SW 1271 (cell line): ENCODE data around the gene MLF2.
"Not testable (repeated sequence)": the region's sequence is repeated elsewhere in the genome, so short reads cannot be mapped to it uniquely, and the experiment has no call there.

Experiments used
- DNase-seq, 2 experiments: peaks; one replicate each; lab custom pipeline; 2025; lab: John Stamatoyannopoulos, UW

MLF2 gene

DNA sequence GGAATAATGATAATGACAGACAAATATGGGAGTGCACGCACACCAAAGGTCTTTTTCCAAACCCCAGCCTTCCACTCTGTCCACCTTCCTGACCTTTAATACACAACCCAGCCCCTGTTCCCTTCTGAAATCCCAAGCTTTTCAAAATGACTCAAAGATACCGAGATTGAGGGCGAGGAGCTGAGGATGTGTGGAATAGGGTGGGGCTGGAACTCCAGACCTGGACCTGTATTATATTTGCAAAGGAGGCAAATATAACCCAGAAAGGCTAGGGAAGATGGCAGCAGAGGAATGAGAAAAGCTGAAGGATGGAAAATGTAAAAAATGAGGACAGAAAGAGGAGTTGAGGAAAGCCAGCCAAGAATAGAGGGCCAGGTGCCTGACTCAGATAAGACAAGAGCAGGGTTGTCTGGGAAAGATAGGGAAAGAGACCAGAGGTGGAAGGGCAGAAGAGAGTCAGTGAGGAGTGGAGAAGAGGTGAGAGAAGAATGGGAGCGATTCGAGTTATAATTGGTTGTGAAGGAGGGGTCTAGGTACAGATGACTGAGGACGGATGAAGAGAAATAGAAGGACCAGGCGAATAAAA is 12.2 kb upstream of the MLF2 start:
- DNase-seq, result no peak

DNA sequence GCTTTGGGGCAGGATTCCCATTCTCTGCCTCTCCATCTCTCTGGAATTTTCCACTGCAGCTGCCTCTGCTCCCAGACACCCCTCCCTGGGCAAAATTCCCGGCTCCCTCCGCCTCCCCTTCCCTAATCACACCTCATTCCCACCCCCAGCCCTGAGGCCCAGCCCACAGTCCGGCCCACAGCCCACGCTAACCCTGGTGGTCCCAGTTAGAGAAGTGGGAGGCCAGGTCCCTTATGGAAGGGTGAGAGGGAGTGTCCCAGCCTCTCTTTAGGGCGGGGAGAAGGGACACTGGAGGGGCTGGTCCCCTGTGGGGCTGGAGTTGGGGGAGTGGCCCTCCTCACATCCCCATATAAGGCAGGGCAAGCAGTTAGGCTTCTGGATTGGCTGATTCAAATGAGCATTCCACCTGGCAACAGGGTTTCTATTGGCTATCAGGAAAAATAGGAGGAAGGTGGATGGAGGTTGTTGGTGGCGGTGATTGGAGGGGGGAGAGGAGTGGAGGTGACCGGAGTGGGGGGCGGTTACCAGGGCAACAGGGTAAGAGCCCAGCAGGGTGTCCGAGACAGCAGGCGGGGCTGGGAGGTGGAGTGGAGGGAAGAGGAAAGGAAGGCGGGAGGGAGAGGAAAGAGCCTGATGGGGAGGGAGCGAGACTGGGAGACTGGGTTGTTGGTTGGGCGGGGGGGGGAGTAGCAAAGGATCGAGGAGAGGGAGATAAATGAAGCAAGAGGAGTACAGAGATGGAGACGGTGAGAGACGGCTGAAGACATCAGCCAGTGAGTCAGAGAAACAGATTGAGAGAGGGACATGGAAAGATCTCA is 11.3 kb upstream of the MLF2 start:
- peak; percentile 100 for DNase-seq

DNA sequence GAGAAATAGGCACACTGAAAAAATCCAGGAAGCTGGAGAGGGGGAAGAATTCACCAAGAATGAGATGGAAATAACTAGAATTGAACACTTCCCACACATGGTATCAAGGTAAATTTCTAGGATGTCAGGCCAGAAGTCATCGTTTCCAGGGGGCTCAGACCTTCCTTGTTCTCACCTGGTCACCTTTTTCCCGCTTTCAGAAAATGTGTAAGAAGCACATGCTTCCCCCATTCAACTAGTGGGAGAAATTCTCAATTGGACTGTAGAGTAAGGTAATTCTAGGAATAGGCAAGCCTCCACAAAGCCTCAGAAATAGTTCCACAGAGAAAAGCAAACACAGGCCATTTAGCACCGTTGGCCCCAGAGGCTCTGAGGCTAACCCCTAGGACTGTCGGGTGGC is 10.4 kb upstream of the MLF2 start:
- DNase-seq, result no peak

DNA sequence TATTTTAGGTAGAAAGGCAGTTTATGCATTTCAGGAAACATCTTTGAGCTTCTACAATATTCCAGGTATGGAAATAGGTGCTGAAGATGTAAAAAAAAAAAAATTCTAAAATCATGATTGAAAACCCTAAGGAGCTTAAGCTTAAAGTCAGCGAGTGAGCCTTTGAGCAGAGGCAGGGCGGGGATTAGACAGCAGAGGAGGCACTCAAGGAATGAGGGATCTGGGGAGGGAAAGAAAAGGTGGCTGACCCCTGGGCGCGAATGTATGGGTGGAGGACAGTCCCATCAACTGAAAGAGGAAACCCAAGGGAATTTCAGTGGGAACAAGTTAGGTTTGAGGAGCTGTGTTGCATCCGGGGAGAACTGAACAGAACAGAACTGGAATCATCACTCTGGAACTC is 6.8 kb upstream of the MLF2 start:
- no peak for DNase-seq

DNA sequence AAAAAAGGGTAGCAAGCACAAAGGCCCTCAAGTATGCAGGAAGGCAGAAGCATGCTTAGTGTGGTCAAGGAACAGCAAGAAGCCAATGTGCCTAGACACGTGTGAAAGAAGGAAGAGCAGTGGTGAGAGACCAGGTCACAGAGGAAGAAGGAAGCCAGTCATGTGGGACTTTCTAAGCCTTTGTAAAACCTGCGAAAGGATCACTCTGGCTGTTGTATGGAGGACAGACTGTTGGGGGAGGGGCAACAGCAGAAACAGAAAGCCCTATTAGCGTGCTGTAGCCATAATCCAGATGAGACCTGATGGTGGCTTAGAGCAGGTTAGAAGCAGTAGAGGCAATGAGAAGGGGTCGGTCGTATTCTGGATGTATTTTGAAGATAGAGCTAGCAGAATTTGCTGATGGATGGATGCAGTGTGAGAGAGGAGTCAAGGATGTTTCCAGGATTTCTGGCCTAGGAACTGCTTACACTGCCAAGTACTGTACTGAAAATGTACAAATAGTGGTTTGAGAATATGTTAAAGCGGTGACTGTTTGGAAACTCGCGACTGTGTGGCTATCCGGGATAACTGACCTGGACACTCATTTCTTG is 5.7 kb upstream of the MLF2 start:
- DNase-seq, result no peak

DNA sequence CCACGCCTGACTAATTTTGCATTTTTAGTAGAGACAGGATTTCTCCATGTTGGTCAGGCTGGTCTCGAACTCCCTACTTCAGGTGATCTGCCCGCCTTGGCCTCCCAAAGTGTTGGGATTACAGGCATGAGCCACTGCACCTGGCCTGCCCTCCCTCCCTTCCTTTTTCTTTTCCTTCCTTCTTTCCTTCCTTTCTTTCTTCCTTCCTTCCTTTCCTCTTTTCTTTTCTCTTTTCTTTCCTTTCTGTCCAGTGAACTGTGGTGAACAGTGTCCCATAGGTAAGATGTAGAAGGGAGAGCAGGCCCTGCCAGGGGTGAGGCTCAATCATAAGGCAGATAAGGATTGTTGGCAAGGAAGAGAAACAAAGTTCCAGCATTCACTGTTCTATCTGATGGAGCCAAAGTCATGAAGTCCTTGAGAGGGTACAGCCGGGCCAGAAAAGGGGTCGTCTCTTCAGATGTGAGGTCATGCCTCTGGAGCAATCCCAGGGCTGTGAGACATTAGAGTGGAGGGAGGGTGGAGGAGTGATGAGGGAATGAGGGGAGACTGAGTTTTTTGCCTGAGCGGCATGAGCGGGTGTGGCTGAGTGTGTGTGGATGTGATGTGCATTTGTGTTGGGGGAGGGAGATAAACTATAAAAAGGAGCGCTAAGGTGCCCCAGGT is 4.2 kb upstream of the MLF2 start:
- DNase-seq, result no peak

DNA sequence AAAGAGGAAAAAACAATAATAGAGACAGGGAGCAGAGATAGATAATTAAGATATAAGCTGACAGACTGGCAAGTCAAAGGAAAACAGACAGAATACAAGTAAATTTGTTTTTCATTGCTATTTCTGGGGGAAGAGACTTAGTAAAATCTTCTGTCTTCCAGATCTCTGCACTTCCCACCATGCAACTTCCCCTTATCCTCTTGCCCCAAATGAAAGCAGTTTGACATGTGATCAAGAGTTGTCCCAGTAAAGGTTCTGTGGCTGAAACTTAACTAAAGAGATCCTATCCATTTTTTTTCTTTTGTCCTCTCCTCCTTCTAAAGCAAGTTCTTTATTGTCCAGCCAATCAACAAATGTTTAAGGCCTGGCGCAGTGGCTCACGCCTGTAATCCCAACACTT is 1.5 kb upstream of the MLF2 start:
- no peak for DNase-seq

DNA sequence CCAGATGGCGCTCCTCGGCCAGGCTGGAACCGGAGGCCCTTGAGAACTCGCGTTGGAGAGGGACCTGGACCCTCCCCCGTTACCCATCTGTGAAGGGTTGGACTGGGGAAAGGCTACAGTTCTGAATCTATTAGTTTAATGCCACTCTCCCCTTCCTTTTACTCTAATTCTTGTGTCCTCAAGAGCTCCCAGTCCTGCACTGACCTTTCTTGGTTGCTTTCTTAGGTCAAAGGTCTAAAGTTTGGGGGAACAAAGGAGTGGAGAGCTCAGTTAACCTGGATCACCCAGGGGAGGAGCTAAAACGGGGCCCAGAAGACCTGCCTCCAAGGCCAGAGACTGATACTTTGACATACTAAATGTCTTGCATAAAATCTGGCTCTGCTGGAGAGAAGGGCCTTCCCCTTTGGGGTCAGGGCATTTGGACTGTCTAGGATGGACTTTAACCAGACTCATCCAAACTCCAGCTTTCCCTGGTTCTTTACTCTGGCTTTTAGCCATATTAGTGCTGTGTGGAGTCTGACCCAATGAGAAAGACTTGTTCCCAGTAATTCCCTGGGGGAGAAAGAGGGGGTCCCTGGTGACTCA is 923 bp upstream of the MLF2 start:
- DNase-seq, result no peak

DNA sequence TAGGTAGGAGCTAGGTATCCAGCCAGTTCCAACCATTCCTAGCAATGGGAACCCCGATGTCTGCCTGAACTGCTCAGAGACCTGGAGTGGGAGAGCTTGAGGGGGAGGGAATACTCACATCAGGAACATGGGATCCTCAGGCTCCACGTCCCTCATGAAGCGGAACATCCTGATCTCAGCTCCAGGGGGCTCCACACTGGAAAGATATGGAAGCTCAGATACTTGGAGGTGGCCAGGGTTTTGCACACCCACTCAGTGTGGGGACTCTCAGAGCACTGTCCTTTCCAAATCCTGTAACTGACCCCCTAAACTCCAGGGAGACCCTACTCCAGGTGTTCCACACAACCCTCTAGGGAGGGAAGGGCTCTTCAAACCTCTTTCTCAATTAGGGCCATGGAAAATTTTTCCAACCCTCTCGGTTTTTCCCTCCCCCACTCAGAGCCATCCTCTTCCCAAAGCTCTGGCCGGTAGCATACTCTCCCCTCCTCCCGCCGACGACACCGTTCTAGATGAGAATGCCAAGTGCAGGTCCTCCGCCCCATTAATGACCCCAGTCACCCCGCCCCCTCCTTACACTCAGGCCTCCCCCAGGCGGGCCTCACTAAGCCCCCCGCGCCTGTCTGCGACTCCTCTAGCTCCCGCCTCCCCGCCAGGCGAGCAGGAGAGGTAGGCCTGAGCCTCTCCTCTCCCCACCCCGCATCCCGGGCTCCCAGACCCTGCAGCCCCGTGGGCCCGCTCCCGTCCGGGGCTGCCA is 597 bp downstream of the MLF2 start:
- peak; percentile 38 to 71 for DNase-seq

DNA sequence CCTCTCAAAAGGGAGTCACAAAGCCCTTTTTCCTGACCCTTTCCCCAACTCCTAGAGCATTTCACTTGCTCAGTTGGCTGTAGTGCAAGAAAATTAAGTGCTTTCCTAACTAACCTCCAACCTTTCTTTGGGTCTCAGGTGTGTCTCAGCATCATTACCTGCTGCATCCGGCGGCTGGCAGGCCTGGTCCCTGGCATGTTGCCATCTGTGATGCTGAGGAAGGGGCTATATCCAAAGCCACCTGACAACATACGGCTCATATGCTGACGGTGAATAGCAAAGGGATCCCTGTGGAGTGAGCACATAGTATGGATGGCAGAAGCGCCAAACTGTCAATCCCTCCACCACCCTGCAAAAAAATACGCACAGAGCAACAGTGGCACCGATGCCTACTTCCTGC is 1.2 kb downstream of the MLF2 start:
- DNase-seq, result no peak

DNA sequence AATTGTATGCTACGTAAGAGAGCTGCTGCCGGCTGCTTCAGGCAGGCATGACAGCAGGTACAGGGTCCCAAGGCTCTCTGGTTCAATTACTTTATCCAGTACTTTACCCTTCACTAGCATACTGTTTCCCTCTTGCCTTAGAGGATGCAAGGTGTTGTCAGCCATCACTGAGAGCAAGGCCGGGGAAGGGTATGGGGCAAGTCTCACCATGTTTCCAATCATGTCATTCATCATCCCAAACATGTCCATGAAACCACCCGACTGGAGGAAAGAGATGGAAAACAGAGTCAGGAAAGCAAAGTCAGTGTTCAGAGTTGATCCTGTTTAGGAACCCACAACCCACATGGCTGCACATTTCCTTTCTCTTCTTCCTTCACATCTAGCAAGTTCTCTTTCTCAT is 2.4 kb downstream of the MLF2 start:
- DNase-seq, result no peak

DNA sequence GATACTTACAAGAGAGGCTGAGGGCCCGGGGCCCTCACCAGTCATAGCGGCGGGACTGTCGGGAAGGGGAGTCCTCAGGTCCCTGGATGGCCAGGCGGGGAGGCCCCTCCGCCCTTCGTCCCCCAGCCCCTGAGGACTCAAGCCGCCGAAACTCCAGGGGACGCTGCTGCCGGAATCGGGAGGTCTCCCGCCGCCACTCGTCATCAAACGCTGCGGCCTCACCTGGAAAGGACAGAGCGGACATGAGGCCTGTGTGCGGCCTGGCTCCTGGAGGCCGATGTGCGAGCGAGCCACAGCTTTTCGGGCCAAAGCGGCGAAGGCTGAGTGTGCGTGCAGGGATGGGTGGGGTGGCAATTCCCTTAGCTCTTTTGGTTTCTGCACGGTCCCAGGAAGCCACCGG is 4.2 kb downstream of the MLF2 start:
- DNase-seq, result no peak

DNA sequence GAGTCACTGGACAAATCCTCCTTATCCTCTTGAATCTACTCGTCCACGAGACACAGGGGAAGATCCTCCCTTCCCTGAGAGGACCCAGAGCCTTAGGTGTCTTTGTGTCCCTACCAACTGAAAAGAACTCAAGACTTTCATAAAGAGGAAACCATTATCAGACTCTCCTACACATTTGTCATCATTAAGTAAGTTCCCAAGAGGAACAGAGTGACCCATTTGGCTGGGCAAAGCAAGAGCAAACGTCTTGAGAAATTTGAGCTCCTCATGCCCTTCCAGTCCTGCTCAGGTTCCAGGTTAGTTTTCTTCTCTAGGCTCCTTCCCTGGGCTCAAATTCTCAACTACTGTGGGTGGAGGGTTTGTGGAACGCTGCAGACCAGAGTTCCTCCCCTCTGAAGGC is 5.7 kb downstream of the MLF2 start:
- DNase-seq, result no peak

DNA sequence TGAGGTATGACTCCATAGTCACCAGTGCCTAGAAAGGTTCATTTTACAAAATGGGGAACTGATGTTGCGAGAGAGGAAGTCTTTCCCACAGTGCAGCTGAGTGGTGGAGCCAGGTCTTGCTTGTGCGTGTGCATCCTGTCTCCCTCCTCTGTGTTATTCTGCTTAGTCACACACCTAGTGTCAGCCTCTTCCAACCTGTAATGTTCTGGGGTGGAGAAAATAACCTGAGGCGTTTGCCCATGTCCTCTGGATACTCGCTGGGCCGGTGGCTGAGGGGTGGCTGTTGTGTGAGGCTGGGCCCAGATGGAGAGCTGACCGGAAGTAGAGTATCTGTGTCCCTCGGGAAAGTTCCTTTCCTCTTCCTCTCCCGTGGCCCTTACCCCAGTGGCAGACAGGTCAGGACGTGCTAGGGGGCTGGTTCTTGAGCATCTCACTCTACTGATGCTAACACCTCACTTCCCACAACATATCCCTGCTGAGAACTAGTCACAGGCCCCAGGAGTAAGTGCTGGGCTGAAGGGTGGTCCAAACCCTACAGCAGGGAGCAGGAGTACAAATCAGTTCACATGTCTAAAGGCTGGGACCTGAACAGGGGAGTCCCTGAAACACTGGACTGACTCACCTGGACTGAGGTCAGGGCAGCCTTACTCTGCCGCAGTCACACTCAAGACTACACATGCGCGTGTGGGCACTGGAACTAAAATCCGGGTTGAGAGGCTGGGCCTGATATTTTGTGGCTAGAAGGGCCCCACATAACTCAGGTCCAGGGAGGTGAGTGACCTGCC is 7.0 kb downstream of the MLF2 start:
- no peak for DNase-seq

DNA sequence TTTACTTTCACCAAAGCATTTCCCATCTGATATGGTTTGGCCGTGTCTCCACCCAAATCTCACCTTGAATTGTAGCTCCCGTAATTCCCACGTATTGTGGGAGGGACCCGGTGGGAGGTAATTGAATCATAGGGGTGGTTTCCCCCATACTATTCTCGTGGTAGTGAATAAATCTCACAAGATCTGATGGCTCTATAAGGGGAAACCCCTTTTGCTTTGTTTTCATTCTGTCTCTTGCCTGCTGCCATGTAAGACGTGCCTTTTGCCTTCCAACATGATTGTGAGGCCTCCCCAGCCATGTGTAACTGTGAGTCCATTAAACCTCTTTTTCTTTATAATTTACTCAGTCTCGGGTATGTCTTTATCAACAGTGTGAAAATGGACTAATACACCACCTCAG is 9.6 kb downstream of the MLF2 start:
- DNase-seq, result not testable (repeated sequence)

DNA sequence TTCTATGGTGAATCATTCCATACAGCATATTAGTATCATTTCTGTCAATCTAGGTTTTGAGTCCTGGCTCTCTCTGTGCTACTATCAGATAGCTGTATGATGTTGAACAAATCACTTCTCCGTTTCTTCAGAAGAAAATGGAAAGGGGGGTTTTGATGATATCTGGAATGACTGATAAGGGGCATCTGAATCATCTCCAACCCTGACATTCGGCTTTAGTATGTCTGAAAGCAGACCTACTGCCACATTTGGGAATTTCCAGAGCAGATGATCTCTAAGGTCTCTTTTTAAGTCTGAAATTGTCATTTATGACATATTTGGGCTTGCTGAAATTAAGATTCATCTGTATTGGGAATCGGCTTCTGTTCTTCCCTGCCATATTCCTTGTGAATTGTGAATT is 10.1 kb downstream of the MLF2 start:
- no peak for DNase-seq

DNA sequence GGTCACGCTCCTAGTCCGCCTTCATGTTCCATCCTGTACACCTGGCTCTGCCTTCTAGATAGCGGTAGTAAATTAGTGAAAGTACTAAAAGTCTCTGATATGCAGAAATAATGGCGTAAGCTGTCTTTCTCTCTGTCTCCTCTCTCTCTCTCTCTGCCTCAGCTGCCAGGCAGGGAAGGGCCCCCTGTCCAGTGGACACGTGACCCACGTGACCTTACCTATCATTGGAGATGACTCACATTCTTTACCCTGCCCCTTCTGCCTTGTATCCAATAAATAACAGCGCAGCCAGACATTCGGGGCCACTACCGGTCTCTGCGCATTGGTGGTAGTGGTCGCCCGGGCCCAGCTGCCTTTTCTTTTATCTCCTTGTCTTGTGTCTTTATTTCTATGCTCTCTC is 10.9 kb downstream of the MLF2 start:
- not testable (repeated sequence) for DNase-seq

DNA sequence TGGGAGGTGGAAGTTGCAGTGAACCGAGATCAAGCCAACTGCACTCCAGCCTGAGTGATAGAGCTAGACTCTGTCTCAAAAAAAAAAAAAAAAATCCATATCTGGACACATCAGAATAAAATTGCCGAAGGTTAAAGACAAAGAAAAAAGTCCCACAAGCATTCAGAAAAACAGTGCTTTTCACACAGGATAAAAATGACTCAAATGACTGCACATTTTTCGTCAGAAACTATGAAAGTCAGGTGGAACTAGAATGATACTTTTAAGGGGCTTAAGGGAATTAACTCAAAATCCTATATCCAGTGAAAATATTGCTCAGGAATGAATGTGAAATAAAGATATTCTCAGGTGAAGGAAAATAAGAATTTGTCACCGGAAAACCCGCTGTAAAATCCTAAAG is 16.2 kb downstream of the MLF2 start:
- no peak for DNase-seq

DNA sequence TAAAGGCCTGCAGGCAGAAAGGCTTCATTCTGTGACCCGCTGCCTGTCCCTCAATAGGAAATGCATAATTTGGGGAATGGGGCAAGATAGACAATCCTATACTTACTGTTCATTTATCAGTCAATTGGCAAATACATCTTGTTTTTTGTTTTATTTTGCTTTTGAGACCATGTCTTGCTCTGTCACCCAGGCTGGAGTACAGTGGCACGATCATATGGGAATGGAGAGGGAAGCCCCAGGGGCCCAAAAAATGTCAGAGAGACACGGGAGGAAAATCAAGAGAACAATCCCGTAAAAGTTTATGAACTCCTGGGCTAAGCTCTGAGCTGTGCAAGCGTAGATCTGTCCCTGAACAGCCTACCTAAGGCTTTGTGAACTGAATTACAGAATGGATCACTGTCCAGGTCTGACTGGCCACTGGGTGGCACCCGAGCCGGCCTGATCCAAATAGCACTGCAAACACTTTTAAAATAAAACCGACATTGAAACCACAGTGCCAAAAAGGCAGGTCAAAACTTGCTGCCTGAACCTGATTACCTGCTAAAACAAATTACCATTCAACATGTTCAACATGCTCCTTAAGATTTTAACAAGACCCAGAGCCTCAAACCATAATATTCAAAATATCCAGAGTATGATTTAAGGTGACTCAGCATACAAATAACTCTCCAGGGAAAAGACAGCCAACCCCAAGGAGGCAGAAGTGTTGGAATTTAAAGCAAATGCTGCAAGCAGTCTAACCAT is 17.3 kb downstream of the MLF2 start:
- DNase-seq, result peak in 1 of 2 experiments; percentile 57
